Central memory CD4-positive, alpha-beta T cell (primary cell): ENCODE data around the gene LZTFL1.
"Not testable (repeated sequence)": the region's sequence is repeated elsewhere in the genome, so short reads cannot be mapped to it uniquely, and the experiment has no call there.

Source experiments
- DNase-seq: peaks from one replicate; pipeline ENCODE4 v3.0.0; 2022

Gene LZTFL1

GRCh38 chr3:45864760-45865519, 23.0 kb upstream of the LZTFL1 start:
- DNase-seq, result peak; percentile 34

DNA sequence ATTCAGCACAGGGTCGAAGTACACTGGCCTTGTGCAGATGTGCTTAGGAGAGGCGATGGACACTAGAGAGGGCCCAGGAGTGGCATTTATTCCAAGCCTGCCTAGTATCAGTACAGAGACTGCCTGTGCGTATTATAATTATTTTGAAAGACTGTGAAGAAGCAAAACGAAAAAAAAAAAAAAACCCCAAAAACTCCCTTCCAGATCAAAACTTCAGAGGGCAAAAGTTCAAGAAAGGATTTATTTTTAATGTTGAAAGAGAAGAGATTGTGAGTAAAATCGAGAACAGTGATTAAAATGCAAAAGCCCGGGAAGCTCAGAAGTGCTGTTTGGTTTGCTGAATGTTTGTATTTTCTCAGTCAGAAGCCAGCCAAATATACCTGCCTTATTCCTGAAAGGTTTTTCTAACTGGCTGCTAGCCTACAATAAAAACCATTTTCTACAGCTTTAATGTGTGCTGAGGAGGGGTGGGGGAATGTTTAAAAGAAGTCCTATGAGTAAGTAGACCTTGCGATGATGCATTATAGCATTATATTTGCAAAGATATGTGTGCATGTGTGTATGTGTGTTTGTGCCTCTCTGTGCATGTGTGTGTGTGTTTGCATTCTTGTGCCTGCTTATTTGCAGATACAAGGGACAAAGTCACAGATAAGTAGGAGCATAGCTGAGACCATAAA, 19.3 kb upstream of the LZTFL1 start:
- no peak for DNase-seq

DNA sequence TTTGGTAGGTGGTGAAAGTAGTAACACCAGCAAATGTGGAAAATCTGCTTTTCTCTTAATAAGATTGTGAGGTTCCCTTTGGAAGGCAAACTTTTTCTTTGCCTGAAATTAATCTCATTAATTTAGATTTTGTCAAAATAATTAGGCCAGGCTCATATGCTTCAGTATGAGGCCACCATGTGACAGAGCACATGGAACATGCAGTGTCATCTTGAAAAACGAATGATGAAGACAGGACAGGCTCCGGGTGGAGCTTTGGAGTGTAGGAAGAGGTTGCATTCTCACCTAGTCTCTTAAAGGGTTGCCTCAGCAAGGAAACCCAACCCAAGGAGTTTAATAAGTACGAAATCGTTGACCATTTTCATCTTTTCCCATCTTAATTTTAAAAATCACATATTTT, 18.6 kb upstream of the LZTFL1 start:
- no peak for DNase-seq

GRCh38 chr3:45858809-45859543, 17.1 kb upstream of the LZTFL1 start:
- no peak for DNase-seq

DNA sequence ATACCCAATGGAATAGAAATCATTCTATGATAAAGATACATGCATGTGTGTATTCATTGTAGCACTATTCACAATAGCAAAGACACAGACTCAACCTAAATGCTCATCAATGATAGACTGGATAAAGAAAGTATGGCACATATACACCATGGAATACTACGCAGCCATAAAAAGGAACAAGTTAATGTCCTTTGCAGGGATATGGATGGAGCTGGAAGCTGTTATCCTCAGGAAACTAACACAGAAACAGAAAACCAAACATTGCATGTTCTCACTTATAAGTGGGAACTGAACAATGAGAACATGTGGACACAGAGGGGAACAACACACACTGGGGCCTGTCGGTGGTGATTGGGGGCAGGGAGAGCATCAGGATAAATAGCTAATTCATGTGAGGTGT, 15.1 kb upstream of the LZTFL1 start:
- DNase-seq, result not testable (repeated sequence)

- DNase-seq, result peak; percentile 27
Observed at GRCh38 chr3:45856323-45856722, 14.4 kb upstream of the LZTFL1 start.

DNA sequence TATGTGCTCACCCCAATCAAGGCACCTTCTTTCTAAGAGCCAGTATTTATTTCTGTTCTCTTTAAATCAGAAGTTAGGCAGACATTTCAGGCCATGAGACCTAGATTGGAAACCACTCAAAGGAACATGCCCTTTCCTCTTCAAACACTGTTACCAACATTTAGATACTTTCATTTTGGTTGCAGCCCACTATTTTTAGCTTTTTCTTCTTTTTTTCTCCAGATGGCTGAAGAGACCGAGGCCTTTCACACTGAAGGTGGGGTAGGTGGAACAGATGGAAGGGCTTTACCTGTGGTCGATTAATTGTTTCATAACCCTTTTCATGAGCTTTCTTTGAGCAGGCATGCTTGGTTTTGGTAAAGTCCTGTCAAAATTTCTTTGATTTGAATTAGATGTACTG, 10.9 kb upstream of the LZTFL1 start:
- DNase-seq, result no peak

GRCh38 chr3:45848392-45848791, 6.5 kb upstream of the LZTFL1 start:
- DNase-seq, result no peak

DNA sequence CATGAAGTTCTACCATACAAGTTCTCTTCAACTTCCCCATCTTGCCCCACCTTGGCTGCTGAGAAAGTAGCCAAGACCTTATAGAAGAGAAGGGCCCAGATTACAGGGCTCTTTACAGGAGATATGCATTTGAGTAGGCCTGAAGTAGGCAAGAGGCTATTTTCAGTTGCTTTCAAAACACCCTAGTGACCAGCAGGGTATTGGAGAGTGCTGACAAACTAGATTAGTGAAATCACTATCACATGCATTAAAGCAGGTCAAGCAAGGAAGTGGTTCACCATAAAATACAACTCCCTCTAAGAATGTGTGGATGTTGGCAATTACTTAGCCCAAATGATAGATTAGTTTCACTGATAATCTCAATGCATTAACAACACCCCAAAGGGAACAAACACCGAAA, 2.7 kb upstream of the LZTFL1 start:
- DNase-seq, result no peak

DNA sequence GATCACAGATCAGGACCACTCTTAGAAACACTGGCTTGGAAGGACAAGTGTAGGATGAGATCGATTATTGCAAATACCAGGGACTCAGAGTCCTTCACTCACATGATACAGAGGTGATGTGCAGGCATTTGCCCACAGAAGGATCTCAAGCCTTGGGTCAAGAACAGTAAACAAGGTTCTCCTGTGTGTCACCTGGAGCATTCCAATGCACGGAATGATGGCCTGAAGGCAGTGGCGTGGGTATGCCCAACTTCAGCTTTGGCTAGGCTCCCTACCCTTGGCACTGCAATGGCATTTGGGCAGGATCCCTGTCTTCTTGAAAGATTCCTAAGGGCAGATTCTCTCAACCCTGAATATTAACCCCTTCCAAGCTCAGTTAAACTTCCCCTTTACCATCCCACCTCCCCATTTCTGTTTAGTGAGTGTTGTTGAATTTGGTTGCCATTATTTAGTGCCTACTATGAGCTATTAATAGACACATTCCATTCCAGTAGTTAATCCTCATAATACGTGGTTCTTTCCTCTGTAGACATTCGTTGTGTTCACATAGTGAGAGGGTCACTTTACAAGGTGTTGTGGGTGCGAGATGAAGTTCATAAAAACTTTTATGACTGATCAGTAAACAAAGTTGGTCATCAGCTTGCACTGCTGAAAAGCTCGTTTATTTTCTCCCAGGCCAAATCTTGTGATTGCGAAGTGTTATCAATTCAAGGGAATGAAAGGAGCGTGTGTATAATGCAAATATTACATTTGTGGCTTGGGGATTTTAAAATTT, 1.1 kb upstream of the LZTFL1 start:
- DNase-seq, result no peak

DNA sequence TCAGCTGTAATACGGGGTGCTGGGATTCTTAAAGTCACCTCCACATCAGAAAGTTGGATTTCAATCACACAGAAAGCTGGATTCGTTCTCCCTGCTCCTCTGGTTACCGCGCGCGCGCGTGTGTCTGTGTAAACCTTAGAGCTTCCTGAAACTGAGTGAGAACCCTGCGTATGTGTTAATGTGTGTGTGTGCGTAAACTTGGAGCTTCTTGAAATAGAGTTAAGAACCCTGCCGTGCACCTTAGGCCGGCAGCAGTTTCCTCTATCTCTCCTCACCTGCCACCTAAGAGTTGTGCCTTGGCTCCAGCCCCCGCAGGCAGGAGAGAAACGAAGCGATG, 531 bp downstream of the LZTFL1 start:
- no peak for DNase-seq

DNA sequence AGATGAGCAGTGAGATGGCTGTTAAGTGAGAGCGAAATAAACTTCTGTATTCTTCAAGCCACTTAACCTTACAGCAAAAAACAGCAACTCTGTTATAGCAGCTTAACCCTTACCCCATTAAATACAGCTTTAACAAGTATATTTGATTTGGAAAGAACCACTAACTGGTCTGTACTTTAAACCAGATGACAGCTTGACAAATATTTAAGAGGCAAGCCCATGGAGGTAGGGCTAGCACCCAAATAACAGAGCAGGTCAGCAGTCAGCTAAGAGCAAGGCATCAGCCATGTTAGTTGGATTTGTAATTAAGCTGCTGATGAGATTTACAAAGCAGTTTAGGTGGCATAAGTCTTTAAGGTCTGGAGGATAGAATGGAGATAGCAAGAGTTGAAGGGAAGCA, 3.5 kb downstream of the LZTFL1 start:
- no peak for DNase-seq

- DNase-seq, result no peak
Observed at GRCh38 chr3:45832699-45833098, 9.2 kb downstream of the LZTFL1 start.

- DNase-seq, result no peak
Observed at GRCh38 chr3:45830121-45830520, 11.8 kb downstream of the LZTFL1 start.

DNA sequence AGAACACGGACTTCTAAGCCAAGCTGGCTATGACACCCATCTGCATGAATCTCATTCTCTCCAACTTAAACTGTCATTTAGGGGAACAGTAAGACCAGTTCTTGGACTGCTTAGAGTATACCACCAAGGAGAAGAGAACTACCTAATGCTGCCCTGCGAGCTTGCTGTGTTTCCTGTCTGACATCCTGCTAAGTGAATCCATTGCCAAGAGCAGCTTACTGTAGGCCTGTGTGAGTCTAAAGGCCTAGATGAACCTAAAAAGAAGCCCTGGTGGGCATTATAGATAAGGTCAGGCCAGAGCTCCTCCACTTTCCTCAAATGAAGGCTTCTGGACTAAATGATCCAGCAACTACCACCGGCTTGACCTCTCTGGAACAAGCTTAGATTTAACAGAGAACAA, 15.0 kb downstream of the LZTFL1 start:
- no peak for DNase-seq

- DNase-seq, result no peak
Observed at GRCh38 chr3:45826321-45826720, 15.6 kb downstream of the LZTFL1 start.

DNA sequence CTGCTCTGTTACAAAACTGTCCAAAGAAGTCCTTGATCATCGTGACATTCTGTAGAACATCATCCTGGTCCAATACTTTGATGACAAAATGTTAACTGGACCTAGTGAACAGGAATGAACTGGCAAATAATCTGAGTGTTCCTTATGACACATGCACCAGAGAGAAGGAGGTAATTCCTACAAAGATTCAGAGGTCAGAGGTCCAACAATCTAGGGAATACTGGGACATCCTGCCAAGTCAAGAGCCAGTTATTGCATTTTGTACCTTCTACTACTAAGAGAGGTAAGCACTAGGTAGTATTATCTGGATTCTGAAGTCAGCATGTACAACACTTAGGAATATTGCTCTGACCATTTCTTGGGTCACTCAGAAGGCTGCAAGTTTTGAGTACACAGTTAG, 20.8 kb downstream of the LZTFL1 start:
- no peak for DNase-seq

DNA sequence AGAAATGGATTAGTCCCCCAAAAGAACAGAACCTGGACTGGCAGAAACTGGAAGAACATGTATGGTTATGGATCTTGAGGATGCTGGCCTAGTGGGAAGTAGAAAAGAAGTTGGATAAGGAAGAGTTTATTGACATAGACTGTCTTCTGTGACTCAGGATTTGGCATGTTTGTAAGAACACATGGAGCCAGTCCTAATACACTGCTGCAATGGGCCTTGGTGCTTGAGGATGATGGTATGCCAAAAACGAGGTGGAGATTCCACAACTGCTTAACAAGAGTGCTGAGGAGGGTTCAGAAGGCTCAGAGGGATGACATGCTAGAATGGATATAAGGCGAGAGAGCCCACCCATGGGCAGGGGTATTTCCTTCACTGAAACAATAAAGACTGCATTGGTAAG, 22.4 kb downstream of the LZTFL1 start:
- DNase-seq, result no peak

DNA sequence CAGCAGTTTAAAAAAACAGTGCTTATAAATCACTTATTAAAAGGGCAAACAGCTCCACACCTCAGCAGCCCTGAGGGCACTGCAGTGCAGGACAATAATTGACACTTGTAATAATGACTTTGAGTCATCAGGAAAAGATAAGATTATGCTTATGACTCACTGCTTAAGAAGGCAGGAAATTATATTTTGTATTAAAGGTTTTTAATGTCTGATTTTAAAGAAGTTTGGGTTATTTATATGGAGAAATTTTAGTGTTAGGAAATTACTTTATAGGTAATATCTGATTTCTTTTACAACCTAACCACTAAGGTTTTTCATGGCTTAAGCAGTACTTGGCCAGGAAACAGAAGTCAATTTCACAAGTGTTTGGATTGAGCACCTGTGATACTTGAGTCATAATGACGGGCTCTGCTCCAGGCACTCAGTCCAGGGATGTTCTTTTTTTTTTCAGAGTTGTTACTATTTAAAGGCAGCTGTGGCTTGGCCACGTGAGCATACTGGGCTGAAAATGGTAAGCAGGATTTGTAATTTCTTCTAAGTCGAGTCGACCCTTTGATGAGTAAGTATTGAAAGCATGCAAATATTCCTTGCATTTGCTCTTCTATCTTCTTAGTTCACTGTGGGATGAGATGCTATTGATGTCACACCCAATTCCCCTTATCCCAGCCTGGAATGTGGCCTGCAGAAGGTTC, 23.9 kb downstream of the LZTFL1 start:
- DNase-seq, result no peak

DNA sequence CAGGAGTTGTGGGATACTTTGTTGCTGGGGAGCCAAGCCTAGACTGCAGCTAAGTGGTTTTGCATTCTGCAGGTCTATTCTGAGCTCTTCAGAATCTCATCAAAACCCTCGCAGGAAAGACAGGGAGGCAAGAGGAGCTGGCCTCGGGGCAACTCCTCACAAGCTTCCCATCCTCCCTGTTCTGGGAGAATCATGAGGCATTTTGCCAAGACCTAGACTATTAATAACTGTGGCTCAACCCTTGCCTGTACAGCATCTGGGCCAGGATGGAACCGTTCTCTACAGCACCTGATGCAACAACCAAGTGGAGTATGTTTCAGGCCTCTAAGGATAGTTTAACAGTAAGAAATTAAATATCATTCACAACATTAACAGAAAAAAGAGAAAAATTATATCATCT, 25.4 kb downstream of the LZTFL1 start:
- DNase-seq, result no peak

DNA sequence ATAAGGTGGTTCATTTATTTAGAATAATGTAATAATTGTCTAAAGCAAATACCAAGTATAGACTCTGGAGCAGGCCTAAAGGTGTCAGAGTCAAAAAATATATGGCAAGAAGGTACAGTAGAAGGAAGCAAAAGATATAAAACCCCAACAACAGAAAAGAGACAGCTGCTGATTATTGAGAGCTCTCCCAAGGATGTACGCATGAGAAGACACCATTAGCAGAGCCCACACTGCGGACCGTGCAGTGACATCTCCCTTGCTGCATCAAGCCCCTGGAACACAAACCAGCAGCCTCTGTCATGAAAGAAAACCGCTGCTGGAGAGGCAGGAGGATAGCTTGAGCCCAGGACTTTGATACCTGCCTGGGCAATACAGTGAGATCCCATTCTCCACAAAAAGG, 27.6 kb downstream of the LZTFL1 start:
- DNase-seq, result no peak

- DNase-seq, result no peak
Observed at GRCh38 chr3:45807681-45808540, 34.0 kb downstream of the LZTFL1 start.
